ENCODE measurements around the gene FOLR1. TPM values are rescaled to one million over a fixed set of nuclear protein-coding genes. Genes with fewer than 3 reads are reported as not detected.

Gene FOLR1
- total and polyA plus RNA-seq, 10 of the 15 experiments (the other 5 are each of a cell fraction or from before 2014, with no cell fraction given) = not detected

GRCh38 chr11:72222106-72222891, 30.4 kb downstream of the FOLR1 start:
- ChIA-PET SMC1A (ENCODE audit: uncharacterized antibody, unreplicated experiment) (interaction anchor here (0.6 to 2.3 kb wide), 6 partner anchors 16 to 209 kb away, joined by 3 to 8 read pairs (median 3); no protein-coding TSS in a partner anchor), RAD21 (ENCODE audit: unreplicated experiment) (interaction anchor here (0.9 to 2.4 kb wide), 6 partner anchors 25 to 500 kb away, joined by 3 to 11 read pairs (median 4); partner anchors contain the start of gene XNDC1N), POLR2A (interaction anchor here (0.5 to 1.6 kb wide), 4 partner anchors 14 to 110 kb away, joined by 3 to 7 read pairs (median 4); partner anchors contain the start of gene ANAPC15), CTCF (interaction anchor here (0.9 to 1.9 kb wide), 11 partner anchors 14 to 294 kb away, joined by 3 to 8 read pairs (median 4); partner anchors contain the start of genes CLPB and XNDC1N)
- DNase-seq (ENCODE audit: low read depth, low spot score) (no peak), FAIRE-seq (no peak), ATAC-seq (no peak)
- Histone ChIP-seq H3K79me2 (ENCODE audit: control insufficient read depth, insufficient read depth, low read length) (peaks cover 26% of the 10 kb centered on the region), H3K9ac (ENCODE audit: control insufficient read depth, insufficient read depth, low read length) (peak overlapping the region; percentile 68), H3K4me3 (peak overlapping the region; percentile 99), H4K20me1 (ENCODE audit: control insufficient read depth, insufficient read depth) (no peaks in the 10 kb centered on the region), H3K4me1 (ENCODE audit: control insufficient read depth, insufficient read depth, low read length) (peaks cover 23% of the 10 kb centered on the region), H3K27ac (ENCODE audit: control insufficient read depth, insufficient read depth) (peak overlapping the region; percentile 75), H3K4me2 (ENCODE audit: control insufficient read depth, insufficient read depth) (peak overlapping the region; percentile 77), H3K36me3 (ENCODE audit: control insufficient read depth in 2 of 2, insufficient read depth in 2 of 2, low read length in 1 of 2) (peaks cover 0 to under 1% of the 10 kb centered on the region in 2 experiments; a peak in 1 of 4 replicates), H3K27me3 (replicated peaks in 1 of 2; ENCODE audit: control insufficient read depth in 2 of 2, insufficient read depth in 2 of 2, low read length in 1 of 2) (no peaks in the 10 kb centered on the region), H2AFZ (ENCODE audit: control insufficient read depth, low read depth, low read length) (peak overlapping the region; percentile 20), H3K9me3 (replicated peaks; ENCODE audit: control insufficient read depth, insufficient read depth, low read length) (no peaks in the 10 kb centered on the region)
- in situ Hi-C loops (cut with MboI) (no loop called here), intact Hi-C loops (cut with micrococcal nuclease; ENCODE audit: unreplicated experiment) (loop anchor here (5.0 kb wide), 1 partner anchor 210 kb away; the partner anchor contains the start of gene CLPB)
- 40% methylated on average over 6 of the region's 6 CpGs for WGBS (ENCODE audit: insufficient coverage, insufficient replicate concordance, low lambda C conversion rate, missing lambda C conversion rate)
- TSS peak; percentile 92 for BruUV-seq (replicated peaks)
- TF ChIP-seq, protein P1, sequence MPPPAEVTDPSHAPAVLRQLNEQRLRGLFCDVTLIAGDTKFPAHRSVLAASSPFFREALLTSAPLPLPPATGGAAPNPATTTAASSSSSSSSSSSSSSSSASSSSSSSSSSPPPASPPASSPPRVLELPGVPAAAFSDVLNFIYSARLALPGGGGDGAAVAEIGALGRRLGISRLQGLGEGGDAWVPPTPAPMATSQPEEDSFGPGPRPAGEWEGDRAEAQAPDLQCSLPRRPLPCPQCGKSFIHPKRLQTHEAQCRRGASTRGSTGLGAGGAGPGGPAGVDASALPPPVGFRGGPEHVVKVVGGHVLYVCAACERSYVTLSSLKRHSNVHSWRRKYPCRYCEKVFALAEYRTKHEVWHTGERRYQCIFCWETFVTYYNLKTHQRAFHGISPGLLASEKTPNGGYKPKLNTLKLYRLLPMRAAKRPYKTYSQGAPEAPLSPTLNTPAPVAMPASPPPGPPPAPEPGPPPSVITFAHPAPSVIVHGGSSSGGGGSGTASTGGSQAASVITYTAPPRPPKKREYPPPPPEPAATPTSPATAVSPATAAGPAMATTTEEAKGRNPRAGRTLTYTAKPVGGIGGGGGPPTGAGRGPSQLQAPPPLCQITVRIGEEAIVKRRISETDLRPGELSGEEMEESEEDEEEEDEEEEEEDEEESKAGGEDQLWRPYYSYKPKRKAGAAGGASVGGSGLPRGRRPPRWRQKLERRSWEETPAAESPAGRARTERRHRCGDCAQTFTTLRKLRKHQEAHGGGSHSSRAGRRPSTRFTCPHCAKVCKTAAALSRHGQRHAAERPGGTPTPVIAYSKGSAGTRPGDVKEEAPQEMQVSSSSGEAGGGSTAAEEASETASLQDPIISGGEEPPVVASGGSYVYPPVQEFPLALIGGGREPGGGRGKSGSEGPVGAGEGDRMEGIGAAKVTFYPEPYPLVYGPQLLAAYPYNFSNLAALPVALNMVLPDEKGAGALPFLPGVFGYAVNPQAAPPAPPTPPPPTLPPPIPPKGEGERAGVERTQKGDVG (CRISPR knock-in tag; IDR thresholded peaks at IDR 0.05) = no peak
- TF ChIP-seq, protein P2, sequence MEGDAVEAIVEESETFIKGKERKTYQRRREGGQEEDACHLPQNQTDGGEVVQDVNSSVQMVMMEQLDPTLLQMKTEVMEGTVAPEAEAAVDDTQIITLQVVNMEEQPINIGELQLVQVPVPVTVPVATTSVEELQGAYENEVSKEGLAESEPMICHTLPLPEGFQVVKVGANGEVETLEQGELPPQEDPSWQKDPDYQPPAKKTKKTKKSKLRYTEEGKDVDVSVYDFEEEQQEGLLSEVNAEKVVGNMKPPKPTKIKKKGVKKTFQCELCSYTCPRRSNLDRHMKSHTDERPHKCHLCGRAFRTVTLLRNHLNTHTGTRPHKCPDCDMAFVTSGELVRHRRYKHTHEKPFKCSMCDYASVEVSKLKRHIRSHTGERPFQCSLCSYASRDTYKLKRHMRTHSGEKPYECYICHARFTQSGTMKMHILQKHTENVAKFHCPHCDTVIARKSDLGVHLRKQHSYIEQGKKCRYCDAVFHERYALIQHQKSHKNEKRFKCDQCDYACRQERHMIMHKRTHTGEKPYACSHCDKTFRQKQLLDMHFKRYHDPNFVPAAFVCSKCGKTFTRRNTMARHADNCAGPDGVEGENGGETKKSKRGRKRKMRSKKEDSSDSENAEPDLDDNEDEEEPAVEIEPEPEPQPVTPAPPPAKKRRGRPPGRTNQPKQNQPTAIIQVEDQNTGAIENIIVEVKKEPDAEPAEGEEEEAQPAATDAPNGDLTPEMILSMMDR (IDR thresholded peaks at IDR 0.05 in 2 of 3, conservative IDR thresholded peaks at IDR 0.05 in 1 of 3; ENCODE audit: control insufficient read depth in 2 of 3, extremely low read depth in 1 of 3, insufficient read depth in 1 of 3, low read depth in 3 of 3, low read length in 3 of 3) = no peak
- no peak for TF ChIP-seq SKIL (IDR thresholded peaks at IDR 0.05; ENCODE audit: low read depth, poor library complexity, severe bottlenecking)
- TF ChIP-seq TAF1 (IDR thresholded peaks at IDR 0.05; ENCODE audit: borderline replicate concordance, low read depth, low read length) = no peak
- TF ChIP-seq MYC (IDR thresholded peaks at IDR 0.05; ENCODE audit: insufficient read depth, insufficient read length, insufficient replicate concordance, low read length, severe bottlenecking) = no peak
- TF ChIP-seq NR2C2 (IDR thresholded peaks at IDR 0.05; ENCODE audit: borderline replicate concordance, control insufficient read depth, insufficient read length, low read depth) = no peak
- no peak for TF ChIP-seq SPI1 (IDR thresholded peaks at IDR 0.05; ENCODE audit: borderline replicate concordance, insufficient read depth, low read depth, low read length)
- no peak for TF ChIP-seq ZNF592 (IDR thresholded peaks at IDR 0.05)
